ENCODE data around the gene KANK3.

GRCh38 chr19:8386990-8387389 is 43.9 kb upstream of the KANK3 start:
- TF ChIP-seq CTCF (IDR thresholded peaks at IDR 0.05) (no peak), POLR2AphosphoS5 (IDR thresholded peaks at IDR 0.05) (no peak)

All from sigmoid colon (tissue), 4 donors.